Activated CD4-positive, CD25-positive, alpha-beta regulatory T cell treated with anti-CD3 and anti-CD28 coated beads, Interleukin-2, amount 50 U/mL, for 24 hours (primary cell): ENCODE data around the gene PLK5.

Experiments used
- ATAC-seq, 2 donors: fragments of 150-1000 bp; cut with Tn5 transposase; one replicate each; pipeline ENCODE4 v1.10.0; 2021; ENCODE audit warnings: mild to moderate bottlenecking in 1 of 2, moderate library complexity in 1 of 2

The PLK5 gene

GRCh38 chr19:1580957-1581356 lies 57.1 kb downstream of the PLK5 start:
- no peak for ATAC-seq

GRCh38 chr19:1582201-1582600 lies 58.3 kb downstream of the PLK5 start:
- ATAC-seq = no peak

GRCh38 chr19:1584500-1585242 lies 60.8 kb downstream of the PLK5 start:
- no peak for ATAC-seq

GRCh38 chr19:1585243-1585580 lies 61.3 kb downstream of the PLK5 start:
- no peak for ATAC-seq
